Right renal pelvis (tissue), 4 donors: ENCODE data around the gene GPR39. TPM values are rescaled to one million over a fixed set of nuclear protein-coding genes. Genes with fewer than 3 reads are reported as not detected.

Source experiments
- DNase-seq, 4 donors: peaks; one replicate each; pipeline ENCODE4 v3.0.0-alpha.2; 2013; ENCODE audit warnings: low read depth in 4 of 4, low spot score in 3 of 4, missing footprints in 1 of 4
- polyA plus RNA-seq, 4 donors: library from polyadenylated mRNA; unstranded; fragments of 120-200 nt; gene quantifications; one replicate each; pipeline ENCODE4 v1.2.1, GENCODE V29; 2013; ENCODE audit not compliant: insufficient read length in 4 of 4

The GPR39 gene
- polyA plus RNA-seq, 4 donors, result 3.4 to 4.2 (median 3.6) TPM

- DNase-seq, result no peak
Measured at GRCh38 chr2:132664096-132664495, 247.5 kb downstream of the GPR39 start.

GRCh38 chr2:132665401-132666140, 249.0 kb downstream of the GPR39 start:
- DNase-seq, result no peak

DNA sequence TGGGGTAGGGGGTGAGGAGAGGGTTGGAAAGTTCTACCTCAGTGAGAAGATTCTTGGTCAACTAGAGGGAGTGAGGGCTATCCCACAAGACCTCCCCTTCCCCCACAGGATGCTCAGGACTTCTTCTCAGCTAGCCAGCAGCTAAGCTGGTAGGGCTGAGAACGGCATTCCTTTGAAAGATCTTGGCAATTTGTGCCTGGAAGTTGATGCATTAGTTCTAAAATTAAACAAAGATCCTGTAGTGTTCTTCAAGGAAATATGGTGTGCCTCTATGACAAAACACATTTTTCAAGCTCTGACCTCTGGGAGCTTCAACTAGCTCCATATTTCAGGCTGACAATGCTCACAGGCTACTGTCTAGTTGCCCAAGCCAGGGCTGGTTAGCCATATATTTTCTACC, 251.1 kb downstream of the GPR39 start:
- DNase-seq, result no peak

GRCh38 chr2:132668189-132668823, 251.7 kb downstream of the GPR39 start:
- no peak for DNase-seq

DNA sequence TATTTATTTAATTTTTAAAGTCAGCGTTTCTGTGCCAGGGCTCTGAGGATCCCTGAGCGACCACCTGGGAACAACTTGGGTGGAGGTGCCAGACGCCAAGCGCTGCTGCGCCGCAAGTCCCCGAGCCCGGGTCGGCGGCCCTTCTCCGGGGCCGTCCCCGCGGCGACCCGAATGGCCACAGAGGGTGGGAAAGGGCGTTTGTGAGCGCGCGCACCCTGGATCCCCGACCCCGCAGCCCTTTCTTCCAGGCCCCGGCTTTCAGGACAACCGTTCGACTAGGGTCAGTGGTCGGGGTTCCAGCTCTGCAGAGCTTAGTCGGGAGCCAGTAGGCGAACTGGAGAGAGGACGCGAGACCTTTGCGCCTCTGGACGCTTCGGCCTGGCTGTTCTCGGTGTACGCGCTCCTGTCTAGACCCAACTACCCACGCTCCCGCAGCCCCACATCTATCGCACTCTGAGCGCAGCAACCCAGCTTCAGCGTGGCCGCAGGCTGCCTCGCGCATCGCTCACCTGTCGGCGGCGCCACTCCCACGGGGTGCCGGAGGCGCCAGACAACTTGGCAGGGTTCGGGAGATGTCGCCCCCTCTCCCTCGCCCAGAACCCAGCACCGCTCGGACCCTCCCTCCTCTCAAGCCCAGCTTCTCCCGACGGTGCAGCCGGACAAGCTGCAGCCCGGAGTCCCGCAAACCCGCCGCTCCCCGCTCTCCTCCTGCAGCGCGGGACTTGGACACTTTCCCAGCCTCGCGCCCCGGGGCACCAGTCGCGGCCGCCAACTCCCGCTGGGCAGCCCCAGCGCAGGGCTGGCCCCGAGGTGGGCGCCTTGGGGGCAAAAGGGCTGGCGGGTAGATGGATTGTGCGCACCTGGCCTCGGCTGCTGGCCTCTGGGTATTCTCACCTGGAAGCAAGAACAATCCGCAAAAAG, 252.6 kb downstream of the GPR39 start:
- no peak for DNase-seq

- DNase-seq, result no peak
Measured at GRCh38 chr2:132669908-132670495, 253.4 kb downstream of the GPR39 start, which contains the start of gene LYPD1. TSS of gene LYPD1 (minus strand) at chr2:132670205. CDS start at chr2:132669932, 273 bp downstream.

DNA sequence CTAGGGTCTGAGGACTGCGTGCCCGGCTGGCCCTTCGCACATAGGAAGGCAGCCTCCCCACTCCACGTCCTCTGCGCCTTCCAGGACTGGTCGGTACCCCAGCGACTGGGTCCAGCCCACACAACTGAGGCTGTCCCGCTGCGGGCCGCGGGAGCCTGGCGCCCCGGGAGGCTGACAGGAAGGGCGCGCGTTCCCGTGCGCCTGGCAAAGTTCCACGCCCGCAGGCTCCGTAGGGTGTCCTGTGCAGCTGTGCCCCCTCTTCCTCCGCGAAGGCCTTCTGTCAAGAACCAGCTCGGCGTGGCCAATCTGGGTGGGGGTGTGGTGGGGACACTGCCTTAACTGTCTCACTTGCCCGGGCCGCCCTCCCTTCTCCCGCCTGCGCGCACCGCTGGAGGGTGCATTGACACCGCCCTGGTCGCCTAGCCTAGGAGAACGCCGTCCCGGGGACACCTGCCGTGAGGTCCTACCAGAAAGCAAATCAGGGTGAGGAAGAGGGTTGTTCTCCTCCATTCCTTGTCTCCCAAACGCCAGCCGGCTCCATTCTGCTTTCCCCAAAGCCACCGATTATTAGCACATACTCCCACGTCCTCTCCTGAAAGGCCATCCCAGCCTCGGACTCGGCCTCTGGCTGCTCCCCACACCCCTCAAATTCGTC, 254.0 kb downstream of the GPR39 start:
- no peak for DNase-seq

DNA sequence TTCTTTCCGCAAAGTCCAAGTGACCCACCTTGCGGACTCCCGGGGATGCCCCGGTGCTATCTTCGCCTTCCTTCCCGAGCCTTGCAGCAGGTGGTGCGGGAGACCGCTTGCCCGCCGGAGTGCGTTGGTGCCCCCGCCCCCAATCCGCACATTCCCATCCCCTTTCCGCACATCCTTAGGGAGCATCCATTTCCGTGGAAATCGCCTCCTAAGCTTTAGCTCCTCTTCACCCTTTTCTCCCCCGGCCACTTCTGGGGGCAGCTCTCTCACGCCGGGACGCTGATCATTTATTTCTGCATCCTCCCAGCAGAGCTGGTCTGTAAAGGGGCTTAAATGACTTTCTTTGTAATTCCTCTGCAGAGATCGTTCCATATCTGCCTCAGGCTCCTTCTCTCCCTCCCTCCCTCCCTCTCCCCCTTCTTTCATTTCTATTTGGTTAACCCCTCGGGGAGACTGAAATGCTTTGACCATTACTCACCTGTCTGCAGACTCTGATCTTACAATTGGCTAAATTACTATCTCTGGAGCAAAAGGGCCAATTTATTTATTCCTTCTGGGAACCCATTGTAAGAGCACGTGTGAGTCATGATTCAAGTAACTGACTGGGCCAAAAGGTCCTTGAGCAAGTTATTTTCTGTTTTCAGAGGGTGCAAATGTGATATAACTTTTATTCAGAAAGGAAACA, 254.7 kb downstream of the GPR39 start:
- DNase-seq, result no peak

DNA sequence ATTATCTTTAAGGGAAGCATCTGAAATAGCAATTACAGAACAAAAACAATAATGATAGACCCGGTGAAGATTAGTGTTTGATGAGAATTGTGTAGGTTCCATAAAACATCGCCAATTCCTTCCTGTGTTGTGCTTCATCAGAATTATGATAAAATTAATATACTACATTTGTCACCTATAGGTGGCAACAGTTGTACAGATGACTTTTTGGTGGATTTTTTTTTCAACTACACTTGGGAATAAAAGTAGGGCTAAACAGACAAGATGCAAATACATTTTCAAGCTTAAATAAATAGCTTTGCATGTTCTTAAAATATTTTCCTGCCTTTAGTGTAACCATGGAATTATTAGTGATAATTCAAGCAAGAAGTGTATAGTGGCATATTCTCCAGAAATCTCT, 260.4 kb downstream of the GPR39 start:
- no peak for DNase-seq

GRCh38 chr2:132677661-132678060, 261.1 kb downstream of the GPR39 start:
- DNase-seq, result no peak

- DNase-seq, result no peak
Measured at GRCh38 chr2:132678483-132678882, 261.9 kb downstream of the GPR39 start.

DNA sequence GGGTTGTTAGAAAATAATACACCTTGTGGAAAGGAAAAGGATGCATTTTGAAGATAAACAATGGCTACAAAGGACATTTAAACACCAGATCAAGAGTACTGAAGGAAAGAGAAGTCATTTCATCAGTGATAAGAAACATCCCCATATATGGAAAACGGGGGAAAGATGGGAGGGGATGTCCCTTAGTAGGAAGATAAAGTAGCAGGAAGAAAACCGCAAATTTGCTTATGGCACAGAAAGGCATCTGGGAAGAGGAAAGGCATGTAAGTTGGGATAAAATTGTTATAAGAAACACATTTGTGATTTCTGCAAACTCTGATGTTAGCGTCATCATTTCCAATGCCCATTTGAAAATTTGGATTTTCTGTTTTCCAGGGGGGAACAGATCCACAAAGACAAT, 263.9 kb downstream of the GPR39 start:
- no peak for DNase-seq

- DNase-seq, result no peak
Measured at GRCh38 chr2:132681766-132682165, 265.2 kb downstream of the GPR39 start.

GRCh38 chr2:132690664-132691303, 274.2 kb downstream of the GPR39 start:
- DNase-seq, result no peak

DNA sequence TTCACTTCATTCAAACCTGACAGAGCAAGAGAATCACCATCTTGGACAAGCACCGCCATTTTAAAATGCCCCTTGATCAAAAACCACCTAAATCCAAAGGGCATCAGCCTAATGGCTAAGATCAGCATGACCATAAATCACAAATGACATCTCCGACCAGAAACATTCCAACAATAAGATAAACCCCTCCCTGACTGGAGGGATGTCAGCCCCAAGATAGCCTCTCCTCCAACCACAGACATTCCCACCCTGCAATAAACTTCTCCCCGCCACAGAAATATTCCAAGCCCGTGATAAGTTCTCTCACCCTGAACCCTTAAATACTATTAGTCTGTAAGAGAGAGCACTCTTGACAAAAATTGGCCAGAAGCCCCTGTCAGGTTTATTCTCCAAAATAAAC, 275.0 kb downstream of the GPR39 start:
- no peak for DNase-seq

DNA sequence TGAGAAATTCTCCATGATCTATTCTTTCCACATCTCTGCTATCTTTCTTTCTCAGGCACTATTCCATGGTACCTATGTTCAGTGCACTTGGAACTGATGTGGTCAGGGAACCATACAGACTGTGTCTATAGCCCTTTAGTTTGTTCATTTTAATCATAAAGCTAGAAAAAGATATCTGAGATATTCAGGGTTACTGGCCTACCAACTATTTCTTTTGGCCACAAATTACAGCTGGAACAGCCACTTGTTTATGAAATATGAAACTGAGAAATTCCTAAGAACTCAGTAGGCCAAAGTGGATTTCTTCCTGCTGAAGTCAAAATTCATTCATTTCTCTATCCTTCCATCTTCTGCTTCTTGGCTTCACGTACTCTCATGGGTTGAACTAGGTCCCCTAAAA, 276.2 kb downstream of the GPR39 start:
- DNase-seq, result no peak
